HG02610 (cell line): Measurements from ENCODE around the gene LAMTOR3.

Experiments
- ATAC-seq: cut with Tn5 transposase; IDR thresholded peaks from one replicate; pipeline ENCODE4 v1.9.1; 2021; ENCODE audit warnings: mild to moderate bottlenecking, moderate library complexity; ENCODE audit not compliant: unreplicated experiment

Gene LAMTOR3

DNA sequence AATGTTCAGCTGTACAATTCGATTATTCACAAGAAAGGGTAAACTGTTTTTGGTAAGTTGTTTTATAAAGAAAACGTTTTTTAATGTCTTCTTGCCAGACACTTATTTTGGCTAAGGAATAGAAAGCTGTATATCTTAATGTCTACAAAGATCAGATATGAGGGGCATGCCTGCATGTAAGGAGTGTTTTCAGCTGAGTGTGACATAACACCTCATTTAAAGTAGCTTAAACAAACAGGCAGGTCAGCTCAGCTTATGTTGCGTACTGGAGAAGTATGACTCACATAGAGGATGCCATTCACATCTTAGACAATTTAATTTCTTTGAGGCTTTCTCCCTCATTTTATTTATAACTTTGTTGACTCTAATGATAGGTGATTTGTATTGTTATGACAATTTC lies 30.4 kb downstream of the LAMTOR3 start:
- no peak for ATAC-seq

GRCh38 chr4:99861120-99861905 lies 32.9 kb downstream of the LAMTOR3 start:
- ATAC-seq = peak; percentile 68

- ATAC-seq = no peak
Measured at GRCh38 chr4:99860521-99860920, 33.7 kb downstream of the LAMTOR3 start.

GRCh38 chr4:99859618-99860017 lies 34.6 kb downstream of the LAMTOR3 start:
- peak; percentile 36 for ATAC-seq

- no peak for ATAC-seq
Measured at GRCh38 chr4:99857307-99857706, 36.9 kb downstream of the LAMTOR3 start.

DNA sequence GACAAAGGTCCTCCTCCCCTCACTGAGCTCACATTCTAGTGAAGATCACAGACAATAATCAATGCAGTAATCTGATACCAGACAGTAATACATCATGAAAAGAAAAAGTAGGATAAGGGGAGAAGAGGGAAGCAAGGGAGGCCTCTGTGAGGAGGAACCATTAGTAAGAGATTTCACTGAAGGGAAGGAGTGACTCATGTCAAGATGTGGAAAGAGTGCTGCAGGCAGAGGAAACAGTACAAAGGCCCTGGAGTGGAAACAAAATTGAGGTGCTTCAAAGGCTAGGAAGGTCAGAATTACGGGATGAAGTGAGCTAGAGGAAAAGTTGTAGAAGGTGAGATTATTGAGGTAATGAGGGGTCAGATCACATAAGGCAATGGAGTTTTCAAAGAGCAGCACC lies 38.1 kb downstream of the LAMTOR3 start:
- no peak for ATAC-seq

DNA sequence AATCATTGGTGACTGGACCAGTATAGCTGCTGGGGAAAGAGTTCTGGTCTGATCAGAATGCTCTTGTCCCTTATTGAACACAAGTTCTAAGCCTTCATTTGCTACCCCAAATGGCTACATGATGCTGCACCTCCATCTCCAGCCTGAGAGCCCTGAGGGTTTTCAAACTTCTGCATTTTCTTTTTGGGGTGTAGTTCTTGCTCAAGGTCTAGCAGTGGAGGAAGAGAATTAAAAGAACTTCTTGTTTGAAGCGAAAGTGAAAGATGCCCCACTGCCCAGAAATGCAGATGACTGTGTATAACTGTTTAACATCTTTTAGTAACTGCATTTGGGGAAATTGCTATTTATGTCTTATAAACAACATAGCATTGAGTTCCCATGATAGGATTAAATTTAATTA lies 38.5 kb downstream of the LAMTOR3 start:
- peak; percentile 36 for ATAC-seq

- ATAC-seq = no peak
Measured at GRCh38 chr4:99853999-99854398, 40.2 kb downstream of the LAMTOR3 start.

- ATAC-seq = no peak
Measured at GRCh38 chr4:99853190-99853589, 41.0 kb downstream of the LAMTOR3 start.

- peak; percentile 11 for ATAC-seq
Measured at GRCh38 chr4:99852199-99852749, 42.0 kb downstream of the LAMTOR3 start.

- peak; percentile 38 for ATAC-seq
Measured at GRCh38 chr4:99848591-99849001, 45.6 kb downstream of the LAMTOR3 start.

GRCh38 chr4:99847362-99847976 lies 46.8 kb downstream of the LAMTOR3 start:
- ATAC-seq = peak; percentile 57

GRCh38 chr4:99846891-99847290 lies 47.3 kb downstream of the LAMTOR3 start:
- ATAC-seq = no peak

DNA sequence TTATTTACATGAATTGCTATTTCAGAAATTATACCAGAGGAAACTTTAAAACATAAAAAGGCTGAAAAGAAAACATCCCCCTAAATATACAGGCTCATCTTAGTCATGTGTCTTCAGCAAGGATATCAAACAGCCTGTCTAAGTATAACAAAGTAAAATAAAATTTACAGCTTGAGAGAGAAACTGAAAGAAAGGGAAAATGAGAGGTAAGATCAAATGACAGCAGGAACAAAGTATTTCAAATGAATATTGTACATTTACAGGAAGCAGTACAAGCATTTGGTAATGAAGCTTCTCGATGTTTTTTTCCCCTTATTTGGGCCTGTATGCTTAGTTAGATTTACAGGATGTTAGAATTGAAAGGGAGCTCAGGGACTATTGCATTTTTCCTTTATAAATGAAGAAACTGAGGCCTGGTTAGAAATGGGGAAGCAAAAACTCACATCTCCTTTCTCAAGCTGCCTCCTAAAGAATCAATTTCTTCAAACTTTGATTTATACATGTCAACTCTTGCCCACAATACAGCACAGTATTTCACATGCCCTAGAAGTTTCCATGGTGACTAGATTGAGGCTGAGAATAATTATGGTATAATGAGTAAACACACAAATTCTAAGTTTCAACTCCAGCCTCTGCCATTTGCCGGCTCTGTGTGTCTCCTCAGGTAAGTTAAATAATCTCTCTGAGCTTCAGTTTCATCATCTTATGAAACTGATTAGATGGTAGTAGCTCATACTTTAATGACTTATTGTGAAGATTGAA lies 48.3 kb downstream of the LAMTOR3 start:
- ATAC-seq = no peak

DNA sequence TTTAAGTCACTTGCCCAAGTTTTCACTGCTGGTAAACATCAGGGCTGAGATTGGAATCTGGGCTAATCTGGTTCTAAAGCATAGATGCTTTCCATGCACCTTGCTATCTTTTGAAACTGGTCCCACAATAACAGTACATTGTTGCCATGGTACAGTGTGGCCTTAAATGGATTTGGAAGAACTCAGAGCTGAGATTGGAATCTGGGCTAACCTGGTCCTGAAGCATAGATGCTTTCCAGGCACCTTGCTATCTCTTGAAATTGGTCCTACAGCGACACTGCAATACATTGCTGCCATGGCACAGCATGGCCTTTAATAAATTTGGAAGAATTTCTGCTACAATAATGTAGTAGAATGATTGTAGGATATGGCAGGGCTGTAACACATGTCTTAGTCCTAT lies 49.0 kb downstream of the LAMTOR3 start:
- ATAC-seq = no peak

DNA sequence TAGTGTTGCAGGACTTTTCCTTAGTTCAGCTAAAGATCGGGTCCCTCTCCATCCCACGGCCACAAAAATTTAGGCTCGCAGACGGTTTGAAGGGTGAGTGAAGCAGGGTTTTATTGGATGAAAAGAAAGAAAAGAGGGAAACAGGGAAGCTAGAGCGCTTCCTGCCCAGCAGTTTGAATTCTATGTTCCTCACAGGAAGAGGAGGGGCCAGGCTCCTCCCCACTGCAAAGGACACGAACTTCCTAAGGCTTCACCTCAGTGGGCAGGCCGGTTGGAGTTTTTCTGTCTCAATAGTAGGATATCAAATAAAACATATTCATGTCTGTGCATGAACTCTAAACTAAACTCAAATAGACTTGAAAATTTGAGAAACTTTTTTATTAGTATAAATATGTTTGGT lies 50.2 kb downstream of the LAMTOR3 start:
- ATAC-seq = no peak

- no peak for ATAC-seq
Measured at GRCh38 chr4:99843413-99843812, 50.8 kb downstream of the LAMTOR3 start.

GRCh38 chr4:99841129-99841528 lies 53.1 kb downstream of the LAMTOR3 start:
- ATAC-seq = no peak

DNA sequence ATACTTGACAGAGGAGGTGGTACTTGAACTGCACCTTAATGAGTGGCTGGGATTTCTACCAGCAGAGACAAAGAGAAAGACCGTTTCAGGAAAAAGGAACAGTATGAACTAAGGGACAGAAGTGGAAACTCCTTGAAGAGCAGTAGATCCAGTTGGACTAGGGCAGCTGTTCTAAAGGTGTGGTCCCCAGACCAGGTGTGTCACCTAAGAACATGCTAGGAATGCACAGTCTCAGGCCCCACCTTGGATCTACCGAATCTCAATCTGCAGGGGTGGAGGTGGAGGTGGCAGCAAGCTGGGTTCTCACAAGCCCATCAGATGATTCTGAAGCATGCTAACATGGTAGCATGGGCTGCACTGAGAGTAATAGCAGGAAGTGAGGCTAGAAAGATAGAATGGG lies 55.3 kb downstream of the LAMTOR3 start:
- no peak for ATAC-seq

DNA sequence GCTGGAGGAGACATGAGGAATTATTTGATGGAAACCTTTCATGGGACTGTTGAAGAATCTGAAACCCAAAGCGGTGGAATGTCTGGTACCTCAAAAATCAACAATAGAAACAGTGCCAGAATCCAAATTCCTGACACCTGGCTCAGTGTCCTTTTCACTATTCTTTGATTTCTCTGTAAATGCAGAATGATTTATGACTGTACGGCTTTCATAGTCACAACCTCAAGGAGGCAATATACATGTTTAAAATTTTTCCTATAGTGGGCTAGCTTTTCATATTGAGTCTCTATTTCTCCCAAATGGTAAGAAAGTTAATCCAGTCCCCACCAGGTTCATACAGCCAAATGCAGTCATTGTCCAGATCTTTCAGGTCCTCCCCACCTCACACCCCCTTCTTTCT lies 58.3 kb downstream of the LAMTOR3 start:
- no peak for ATAC-seq

- no peak for ATAC-seq
Measured at GRCh38 chr4:99834569-99834968, 59.7 kb downstream of the LAMTOR3 start.

GRCh38 chr4:99833756-99834155 lies 60.5 kb downstream of the LAMTOR3 start:
- ATAC-seq = no peak
